Transverse colon (tissue), 4 donors: Measurements from ENCODE around the gene ELP5.

ENCODE experiments used
- POLR2A ChIP-seq: fragments of 450-650 bp; IDR thresholded peaks from one replicate; pipeline ENCODE4 v1.6.1; 2016; ENCODE audit warnings: antibody characterized with exemption, mild to moderate bottlenecking, moderate library complexity
- POLR2AphosphoS5 ChIP-seq, 3 donors: sonication (generic); formaldehyde crosslinking; IDR thresholded peaks; one replicate each; pipeline ENCODE4 v1.6.1; 2016; ENCODE audit warnings: antibody characterized with exemption in 3 of 3
- TF ChIP-seq, protein P1 (sequence below), 5 experiments: fragments of 200-600 bp in 3 of 5; fragments of 450-650 bp in 2 of 5; sonication (generic) in 3 of 5; IDR thresholded peaks; 1 replicate in 2 of 5; 2 replicates in 3 of 5; pipeline ENCODE4 v1.5.1; 2016 to 2017; ENCODE audit warnings: antibody characterized with exemption in 5 of 5, inconsistent platforms in 3 of 5, mild to moderate bottlenecking in 2 of 5, moderate library complexity in 1 of 5

- TF ChIP-seq, protein P1, sequence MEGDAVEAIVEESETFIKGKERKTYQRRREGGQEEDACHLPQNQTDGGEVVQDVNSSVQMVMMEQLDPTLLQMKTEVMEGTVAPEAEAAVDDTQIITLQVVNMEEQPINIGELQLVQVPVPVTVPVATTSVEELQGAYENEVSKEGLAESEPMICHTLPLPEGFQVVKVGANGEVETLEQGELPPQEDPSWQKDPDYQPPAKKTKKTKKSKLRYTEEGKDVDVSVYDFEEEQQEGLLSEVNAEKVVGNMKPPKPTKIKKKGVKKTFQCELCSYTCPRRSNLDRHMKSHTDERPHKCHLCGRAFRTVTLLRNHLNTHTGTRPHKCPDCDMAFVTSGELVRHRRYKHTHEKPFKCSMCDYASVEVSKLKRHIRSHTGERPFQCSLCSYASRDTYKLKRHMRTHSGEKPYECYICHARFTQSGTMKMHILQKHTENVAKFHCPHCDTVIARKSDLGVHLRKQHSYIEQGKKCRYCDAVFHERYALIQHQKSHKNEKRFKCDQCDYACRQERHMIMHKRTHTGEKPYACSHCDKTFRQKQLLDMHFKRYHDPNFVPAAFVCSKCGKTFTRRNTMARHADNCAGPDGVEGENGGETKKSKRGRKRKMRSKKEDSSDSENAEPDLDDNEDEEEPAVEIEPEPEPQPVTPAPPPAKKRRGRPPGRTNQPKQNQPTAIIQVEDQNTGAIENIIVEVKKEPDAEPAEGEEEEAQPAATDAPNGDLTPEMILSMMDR (IDR thresholded peaks at IDR 0.05) = no peak
- TF ChIP-seq POLR2A (no peak), POLR2AphosphoS5 (IDR thresholded peaks at IDR 0.05) (no peak)
Measured at GRCh38 chr17:7290685-7291084, 38.7 kb downstream of the ELP5 start.
